Activated T-helper 1 cell treated with anti-CD3 and anti-CD28 coated beads, Interleukin-2, amount 50 U/mL, for 16 hours (primary cell): Measurements from ENCODE around the gene PAK4.

ENCODE experiments used
- DNase-seq, 2 donors: peaks; one replicate each; pipeline ENCODE4 v3.0.0-alpha.2; 2020; ENCODE audit warnings: low read depth in 1 of 2, low spot score in 1 of 2

PAK4 gene

DNA sequence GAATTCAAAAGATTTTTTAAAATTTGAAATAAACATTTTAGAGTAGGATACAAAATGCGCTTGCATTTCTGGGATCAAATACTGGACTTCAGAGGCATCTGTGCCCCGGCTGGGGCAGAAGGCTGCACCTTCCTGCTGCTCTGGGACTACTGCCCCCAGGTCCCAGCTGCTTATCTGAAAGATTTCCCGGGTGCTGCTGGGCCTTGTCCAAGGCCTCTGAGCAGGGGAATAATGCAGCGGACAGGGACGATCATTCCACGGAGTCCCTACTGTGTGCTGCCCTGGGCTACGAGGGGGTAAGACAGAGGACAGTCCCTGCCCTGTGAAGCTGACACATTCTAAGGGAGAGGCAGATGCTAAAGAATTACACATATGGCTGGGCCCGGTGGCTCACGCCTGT, 38.0 kb downstream of the PAK4 start:
- DNase-seq, result no peak

DNA sequence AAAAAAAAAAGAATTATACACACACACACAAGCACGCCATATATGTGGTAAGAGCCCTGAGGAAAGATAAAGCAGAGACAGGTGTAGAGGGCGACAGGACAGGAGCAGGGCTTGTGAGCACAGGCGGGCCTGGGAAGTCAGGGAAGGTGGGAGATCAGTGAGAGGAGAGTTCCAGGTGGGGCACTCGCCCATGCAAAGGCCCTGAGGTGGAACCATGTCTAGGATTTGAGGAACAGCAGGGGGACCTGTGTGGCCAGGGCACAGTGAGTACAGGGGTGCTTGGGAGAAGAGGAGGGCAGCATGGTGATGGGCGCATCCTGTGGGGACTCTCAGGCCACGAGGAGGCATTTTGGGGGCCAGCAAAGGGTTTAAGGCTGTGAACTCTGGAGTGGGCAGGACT, 38.7 kb downstream of the PAK4 start:
- no peak for DNase-seq

DNA sequence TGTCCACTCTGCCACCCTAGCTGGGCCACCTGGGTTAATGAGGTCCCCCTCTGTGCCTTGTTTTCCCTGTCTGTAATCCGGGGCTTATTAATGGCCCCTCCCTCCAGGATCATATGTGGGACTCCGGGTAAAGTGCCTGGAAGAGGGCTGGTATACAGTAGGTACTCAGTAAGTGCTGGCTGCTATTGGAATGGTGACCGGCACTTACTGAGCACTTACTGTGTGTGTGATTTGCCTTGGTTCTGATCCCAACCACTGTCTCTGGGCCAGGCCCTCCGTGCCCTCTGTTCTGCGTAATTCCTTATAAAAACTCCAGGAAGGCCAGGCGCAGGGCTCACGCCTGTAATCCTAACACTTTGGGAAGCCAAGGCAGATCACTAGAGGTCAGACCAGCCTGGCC, 40.3 kb downstream of the PAK4 start:
- DNase-seq, result no peak

DNA sequence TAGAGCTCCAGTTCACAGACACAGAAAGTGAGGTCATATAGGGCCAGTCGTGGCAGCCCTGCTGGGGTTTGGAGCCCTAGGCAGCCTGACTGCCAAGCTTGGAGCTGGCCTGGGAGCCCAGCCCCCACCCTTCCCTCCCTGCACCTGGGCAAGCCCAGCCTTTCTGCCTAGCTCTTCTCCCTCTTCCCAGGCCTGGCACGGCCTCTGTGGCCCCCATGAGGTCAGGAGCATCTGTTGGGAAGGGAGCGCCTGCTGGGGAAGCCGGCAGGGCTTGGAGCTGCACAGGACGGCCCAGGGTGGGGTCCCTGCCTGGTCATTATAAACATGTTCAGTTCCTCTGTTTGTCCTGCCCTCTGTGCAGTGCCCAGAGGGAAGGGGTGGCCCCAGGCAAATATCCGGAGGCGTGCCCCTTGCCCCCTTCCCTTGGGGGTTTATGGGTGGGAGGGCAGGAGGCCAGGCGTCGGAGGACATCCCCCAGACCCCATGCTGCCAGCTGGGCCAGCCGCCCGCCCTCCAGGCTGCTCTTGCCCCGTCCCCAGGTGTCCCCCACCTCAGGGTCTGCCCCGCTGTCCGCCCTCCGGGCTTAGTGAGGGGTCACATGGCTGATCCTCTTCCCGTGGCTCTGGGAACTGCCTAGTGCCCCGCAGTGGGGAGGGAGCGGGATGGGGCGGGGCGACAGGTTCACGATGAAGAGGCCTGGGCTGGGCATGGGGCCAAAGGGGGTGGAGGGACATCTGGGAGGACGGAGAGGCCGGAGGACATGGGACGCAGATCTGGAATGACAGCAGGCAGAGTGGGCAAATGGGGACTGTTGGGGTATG, 41.2 kb downstream of the PAK4 start:
- no peak for DNase-seq

DNA sequence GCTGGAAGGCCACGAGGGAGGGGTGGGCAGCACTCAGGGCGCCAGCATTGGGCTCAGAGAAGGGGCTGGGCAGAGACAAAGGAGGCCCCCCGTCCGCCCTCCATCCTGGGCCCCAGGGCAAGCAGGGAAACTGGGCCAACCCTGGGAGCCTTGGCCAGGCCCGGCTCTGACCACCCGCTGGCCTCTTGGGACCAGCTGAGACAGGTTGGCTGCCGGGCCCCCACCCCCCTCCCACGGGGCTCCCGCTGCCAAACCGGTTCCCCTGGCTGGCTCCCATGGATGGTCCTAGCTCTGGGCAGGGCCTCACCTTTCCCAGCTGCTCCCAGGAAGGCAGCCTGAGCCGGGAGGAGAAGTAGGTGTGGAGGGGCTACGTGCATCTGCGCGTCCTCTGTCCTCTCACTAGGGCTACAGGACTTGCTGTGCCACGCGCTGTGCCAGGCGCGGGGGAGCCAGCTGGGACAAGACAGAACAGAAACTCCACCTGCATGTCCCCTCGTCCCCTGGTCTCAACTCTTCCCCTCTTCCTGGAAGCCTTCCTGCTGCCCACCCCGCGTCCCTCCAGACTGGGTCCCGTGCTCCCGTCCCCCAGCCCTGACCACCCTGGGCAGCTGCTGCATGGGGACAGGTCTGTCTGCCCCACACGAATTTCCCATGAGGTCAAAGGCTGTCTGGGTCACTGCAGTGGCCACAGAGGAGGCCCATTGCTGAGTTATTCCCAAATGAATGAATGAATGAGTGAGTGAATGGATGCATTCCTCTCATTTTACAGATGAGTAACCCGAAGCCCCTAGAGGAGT, 42.1 kb downstream of the PAK4 start:
- no peak for DNase-seq

DNA sequence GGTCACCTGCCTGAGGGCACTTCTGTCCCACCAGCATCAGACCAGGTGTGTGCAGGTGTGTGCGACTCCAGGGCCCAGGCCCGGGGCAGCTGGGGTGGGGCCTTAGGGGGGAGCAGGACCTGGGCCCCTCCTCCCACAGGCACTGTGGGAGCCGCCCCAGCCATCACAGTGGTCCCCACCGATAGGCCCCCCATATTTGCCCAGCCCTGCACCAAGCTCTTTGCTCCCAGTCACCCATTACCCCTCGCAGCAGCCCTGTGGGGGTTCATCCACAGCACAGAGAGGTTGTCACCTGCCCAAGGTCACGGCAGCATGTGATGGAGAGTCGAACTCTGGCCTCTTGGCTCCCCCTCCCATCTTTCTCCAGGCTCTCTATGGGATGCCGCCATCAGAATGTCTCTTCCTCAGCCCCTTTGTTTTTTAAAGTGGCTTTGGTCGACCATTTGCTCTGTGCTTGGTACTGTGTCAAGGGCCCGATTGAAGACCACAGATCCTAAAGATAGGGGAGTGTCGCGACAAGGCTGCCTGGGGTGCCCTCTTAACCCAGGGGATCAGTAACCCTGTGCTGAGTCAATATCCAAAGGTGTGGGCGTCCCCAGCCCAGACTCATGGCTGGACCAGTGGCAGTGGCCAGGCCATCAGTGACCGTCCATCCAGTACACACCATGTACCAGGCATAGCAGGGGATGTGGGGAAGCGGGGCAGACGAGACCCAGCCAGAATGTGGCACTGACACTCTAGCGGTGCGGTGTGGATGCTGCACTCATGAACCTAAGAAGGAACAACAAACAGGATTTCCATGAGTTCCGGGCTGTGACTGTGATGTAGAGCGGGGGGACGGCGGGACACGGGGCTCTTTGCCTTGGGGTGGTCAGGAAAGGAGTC, 42.9 kb downstream of the PAK4 start:
- no peak for DNase-seq

DNA sequence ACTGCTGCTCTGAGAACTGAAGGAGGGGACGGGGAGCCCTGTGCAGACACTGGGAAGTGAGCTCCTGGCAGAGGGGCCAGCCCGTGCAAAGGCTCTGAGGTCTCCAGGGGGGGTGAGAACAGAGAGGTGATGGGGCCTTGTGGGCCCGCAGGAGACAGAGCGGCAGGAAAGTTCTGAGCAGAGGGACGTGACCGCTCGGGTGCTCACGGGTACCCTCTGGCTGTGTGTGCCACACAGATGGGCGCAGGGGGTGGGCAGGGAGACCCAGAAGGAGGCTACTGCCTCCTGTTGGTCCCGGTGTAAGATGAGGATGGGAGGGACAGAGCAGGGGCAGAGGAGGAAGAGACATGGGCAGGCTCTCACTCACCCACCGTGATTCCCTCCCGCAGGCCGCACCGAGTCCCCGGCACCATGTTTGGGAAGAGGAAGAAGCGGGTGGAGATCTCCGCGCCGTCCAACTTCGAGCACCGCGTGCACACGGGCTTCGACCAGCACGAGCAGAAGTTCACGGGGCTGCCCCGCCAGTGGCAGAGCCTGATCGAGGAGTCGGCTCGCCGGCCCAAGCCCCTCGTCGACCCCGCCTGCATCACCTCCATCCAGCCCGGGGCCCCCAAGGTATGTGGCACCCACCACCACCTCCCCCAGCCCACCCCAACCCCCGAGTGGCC, 43.7 kb downstream of the PAK4 start:
- no peak for DNase-seq

DNA sequence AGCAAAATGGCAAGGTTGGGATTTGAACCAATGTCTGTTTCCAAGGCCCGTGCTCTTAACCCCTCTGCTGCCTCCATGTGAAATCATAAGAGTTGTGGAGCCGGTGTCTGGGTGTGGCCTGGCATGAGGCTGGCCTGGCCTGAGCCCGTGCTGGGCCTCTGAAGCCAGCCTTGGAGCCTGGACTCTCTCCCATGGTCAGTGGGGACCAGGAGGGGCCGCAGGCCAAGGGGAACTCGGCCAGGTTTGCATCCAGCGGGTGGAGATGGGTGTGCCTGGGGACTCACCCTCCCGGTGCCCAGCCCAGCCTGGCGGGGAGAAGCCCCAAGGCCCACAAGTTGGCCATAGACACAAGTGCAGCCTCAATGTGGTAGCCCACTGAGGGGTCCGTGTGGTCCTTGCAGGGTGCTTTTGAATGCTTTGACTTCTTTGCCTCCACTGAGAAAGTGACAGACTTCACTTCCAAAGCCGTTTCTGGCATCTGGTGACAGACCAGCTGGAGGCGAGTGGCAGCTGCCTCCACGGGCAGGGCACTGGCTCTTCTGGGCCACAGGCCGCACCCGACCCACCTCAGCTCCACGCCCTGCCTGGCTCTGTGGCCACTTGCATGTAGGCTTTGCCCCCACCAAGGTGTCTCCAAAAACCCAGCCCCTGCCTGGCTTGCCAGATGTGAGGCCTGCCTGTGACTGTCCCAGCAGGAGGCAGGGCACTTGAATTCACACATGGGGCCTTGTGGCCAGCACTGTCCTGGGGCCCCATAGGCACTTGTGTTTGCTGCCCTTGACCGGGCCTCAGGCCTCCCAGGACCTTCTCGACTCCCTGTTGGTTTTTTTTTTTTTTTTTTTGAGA, 45.0 kb downstream of the PAK4 start:
- no peak for DNase-seq

DNA sequence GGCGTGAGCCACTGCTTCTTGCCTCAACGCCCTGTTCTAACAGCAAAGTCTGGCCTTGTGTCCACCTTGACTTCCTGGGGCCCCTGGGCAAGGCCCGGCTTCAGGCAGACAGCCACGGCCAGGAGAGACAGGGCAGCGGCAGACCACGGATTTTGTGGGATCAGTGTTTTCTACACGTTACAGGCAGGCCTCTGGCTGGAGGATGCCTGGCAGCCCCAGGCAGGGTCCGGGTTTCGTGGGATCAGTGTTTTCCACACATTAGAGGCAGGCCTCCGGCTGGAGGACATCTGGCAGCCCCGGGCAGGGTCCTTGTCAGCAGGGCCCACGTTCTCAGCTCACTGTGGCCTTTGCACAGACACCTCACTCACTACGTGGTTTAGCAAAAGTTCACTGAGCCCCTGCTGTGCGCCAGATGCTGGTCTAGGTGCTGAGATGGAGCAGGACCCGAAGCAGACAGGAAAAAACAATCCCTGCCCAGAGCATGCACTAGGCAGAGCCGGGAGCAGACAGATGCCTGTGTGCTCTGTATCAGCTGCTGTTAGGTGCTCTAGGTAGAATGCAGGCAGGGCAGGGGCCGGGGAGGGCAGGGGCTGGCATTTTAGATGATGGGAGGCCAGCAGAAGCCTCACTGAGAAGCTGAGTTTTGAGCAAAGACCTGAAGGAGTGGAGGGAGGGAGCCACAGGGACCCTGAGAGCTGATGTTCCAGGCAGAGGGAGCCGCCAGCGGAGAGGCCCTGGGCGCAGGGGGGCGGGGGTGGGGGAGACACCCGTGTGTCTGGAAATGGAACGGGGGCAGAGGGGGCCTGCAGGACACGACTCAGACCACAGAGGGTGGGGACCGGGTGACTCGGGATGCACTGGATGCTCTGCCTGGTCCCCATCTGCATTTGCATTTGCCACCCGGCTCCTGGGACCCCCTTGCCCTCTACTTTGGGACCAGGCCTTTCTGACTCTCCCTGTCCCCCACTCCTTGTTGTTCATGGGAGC, 46.2 kb downstream of the PAK4 start:
- no peak for DNase-seq

DNA sequence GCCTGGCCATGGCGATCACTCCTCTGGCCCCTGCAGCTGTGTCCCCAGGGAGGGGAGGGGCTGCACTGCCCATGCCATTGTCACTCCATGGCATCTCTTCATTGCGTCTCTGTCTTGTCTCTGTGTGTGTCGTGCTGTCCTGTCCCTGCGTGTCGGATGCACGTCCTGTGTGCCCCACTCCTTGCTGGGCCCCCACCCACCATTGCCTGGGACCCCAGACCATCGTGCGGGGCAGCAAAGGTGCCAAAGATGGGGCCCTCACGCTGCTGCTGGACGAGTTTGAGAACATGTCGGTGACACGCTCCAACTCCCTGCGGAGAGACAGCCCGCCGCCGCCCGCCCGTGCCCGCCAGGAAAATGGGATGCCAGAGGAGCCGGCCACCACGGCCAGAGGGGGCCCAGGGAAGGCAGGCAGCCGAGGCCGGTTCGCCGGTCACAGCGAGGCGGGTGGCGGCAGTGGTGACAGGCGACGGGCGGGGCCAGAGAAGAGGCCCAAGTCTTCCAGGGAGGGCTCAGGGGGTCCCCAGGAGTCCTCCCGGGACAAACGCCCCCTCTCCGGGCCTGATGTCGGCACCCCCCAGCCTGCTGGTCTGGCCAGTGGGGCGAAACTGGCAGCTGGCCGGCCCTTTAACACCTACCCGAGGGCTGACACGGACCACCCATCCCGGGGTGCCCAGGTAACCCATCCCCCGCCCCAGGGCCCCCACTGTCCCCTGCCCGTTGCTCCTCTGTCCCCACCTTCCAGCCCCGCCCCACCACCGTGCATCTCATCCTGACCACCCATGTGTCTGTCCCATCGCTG, 47.3 kb downstream of the PAK4 start:
- DNase-seq, result no peak

DNA sequence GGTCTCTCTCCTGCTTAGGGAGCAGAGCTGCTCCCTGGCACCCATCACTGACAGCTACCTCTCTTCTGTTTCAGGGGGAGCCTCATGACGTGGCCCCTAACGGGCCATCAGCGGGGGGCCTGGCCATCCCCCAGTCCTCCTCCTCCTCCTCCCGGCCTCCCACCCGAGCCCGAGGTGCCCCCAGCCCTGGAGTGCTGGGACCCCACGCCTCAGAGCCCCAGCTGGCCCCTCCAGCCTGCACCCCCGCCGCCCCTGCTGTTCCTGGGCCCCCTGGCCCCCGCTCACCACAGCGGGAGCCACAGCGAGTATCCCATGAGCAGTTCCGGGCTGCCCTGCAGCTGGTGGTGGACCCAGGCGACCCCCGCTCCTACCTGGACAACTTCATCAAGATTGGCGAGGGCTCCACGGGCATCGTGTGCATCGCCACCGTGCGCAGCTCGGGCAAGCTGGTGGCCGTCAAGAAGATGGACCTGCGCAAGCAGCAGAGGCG, 48.0 kb downstream of the PAK4 start:
- no peak for DNase-seq

DNA sequence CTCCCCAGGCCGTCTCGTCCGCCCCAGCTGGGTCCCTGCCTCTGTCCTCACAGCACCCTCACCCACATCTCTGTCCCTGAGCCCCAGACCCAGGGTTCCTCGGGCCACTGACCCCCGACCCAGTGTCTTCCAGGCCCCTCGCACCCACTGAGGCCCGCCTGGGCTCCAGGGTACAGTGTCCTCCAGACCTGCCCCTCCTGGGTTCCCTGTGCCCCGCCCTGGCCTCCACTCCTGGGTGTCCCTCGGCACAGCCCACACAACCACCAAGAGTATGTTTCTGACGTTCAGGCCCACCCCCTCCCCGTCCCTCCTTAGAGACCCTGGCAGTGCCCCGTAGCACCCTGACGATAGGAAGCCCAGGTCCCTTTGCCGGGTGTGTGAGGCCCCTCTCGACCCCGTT, 48.6 kb downstream of the PAK4 start:
- DNase-seq, result no peak

DNA sequence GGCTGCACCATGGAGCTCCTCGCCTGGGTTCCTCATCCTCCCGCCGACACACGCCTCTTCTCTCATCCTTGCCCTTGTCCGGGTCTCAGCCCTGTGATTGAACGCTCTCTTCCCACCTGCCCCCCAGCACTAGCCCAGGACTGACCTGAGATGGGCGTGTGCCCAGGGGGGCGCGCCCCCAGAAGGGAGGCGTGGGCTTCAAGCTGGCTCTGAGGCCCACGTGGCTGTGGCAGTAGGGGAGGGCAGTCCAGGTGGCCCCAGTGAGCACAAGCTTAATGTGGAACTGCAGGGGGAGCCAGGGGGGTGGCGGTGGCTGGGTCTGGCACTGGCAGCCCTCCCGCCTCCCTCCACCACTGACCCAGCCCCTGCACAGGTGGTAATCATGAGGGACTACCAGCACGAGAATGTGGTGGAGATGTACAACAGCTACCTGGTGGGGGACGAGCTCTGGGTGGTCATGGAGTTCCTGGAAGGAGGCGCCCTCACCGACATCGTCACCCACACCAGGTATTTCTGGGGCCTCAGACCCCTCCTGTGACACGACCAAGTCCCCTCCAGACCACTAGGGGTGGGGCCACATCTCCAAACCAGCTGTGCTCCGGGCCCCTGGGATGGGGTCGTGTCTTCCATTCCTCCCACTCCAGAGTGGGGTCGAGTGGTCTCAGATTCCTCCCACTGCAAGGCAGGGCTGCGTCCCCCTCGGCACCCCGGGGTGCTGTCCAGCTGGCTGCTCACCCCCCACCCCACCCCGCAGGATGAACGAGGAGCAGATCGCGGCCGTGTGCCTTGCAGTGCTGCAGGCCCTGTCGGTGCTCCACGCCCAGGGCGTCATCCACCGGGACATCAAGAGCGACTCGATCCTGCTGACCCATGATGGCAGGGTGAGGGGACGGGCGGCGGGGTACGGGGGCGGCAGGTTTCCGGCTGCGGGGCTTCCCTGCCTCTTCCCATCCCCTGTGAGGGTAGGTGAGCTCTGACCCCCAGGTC, 49.3 kb downstream of the PAK4 start:
- no peak for DNase-seq

DNA sequence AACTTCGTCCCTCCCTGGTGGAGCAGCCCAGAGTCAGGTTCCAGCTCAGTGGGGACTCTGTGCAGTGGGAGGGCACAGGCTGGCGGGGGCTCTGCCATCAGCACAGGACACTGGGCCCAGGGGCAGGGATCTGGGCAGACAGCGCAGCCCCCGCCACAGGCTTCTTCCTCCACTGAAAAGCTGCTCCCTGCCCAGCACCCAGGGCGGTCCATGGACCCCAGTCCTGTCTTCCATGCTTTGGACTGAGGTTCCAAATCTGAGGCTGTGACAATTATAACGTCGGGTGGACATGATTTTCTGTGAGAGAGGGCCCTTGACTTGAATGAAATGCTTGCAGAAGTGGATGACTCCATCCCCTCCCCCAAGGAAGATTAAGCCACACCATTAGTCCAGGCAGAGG, 50.0 kb downstream of the PAK4 start:
- no peak for DNase-seq

DNA sequence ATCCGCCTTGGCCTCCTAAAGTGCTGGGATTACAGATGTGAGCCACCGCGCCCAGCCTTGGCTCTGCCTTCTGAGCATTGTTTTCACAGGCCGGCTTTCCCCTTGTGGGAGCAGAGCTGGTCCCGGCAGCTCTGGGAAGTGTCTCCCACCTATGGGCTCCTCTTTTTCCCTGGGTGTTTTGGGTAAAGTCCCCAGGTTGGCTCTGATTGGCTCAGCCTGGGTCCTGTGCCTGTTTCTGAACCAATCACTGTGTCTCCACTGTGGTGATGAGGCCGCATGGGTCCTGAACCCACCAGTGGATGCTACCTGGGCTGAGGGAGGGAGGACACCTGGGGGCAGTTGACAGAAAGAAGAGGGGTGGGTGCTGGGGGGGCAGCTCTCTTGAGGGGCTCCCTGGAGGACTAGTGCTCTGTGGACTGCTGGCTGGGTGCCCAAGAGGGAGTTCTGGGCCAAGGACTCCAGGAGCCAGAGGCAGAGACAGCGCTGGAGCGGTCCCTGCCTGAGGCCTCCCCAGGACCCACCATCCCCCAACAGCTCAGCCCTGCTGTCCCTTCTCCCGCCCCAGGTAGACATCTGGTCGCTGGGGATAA, 51.6 kb downstream of the PAK4 start:
- no peak for DNase-seq

DNA sequence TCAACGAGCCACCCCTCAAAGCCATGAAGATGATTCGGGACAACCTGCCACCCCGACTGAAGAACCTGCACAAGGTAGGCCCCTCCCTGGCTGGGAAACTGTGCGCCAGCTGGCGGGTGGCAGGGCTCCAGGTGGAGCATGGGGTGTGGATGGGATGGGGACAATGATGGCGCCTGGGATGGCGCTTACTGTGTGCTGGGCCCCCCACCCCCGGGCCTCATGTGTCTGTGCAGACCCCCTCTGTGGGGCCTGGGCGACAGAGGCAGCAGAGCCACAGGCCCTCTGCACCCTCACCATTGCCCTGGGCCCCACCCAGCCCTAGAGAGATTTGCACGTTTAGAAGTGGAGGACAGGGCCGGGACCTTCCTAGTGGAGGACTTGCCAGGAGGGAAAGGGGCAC, 52.1 kb downstream of the PAK4 start:
- no peak for DNase-seq
